Esophagus squamous epithelium (tissue), 5 donors: ENCODE measurements around the gene SECISBP2. TPM values are rescaled to one million over a fixed set of nuclear protein-coding genes. Genes with fewer than 3 reads are reported as not detected.
"Not testable (repeated sequence)": the region's sequence is repeated elsewhere in the genome, so short reads cannot be mapped to it uniquely, and the experiment has no call there.

Experiments used
- DNase-seq: peaks from one replicate; lab custom pipeline; 2025; lab: John Stamatoyannopoulos, UW
- H3K27ac ChIP-seq, 4 donors: fragments of 200-600 bp; sonication (generic); one replicate each; pipeline ENCODE4 v1.5.1; 2016 to 2019; ENCODE audit warnings: mild to moderate bottlenecking in 1 of 4
- H3K27me3 ChIP-seq, 4 donors: fragments of 200-600 bp; sonication (generic); 1 replicate in 3 of 4; 2 replicates in 1 of 4; pipeline versions ENCODE4 v1.5.1 to v1.6.0; 2017 to 2021; ENCODE audit warnings: antibody characterized with exemption in 1 of 4
- H3K36me3 ChIP-seq, 3 donors: fragments of 200-600 bp; sonication (generic); one replicate each; pipeline ENCODE4 v1.5.1; 2016 to 2019
- H3K4me1 ChIP-seq, 3 donors: fragments of 200-600 bp; sonication (generic); one replicate each; pipeline ENCODE4 v1.5.1; 2017 to 2019
- H3K4me3 ChIP-seq, 4 donors: fragments of 200-600 bp; sonication (generic); 1 replicate in 3 of 4; 2 replicates in 1 of 4; pipeline ENCODE4 v1.5.1; 2016 to 2019; ENCODE audit warnings: mild to moderate bottlenecking in 2 of 4, moderate library complexity in 1 of 4
- H3K9me3 ChIP-seq, 3 donors: fragments of 200-600 bp; sonication (generic); one replicate each; pipeline ENCODE4 v1.5.1; 2016 to 2019
- CTCF ChIP-seq, 6 experiments: fragments of 450-650 bp in 4 of 6; fragments of 200-600 bp in 2 of 6; sonication (generic) in 2 of 6; IDR thresholded peaks; one replicate each; pipeline ENCODE4 v1.5.1; 2016 to 2019; ENCODE audit warnings: antibody characterized with exemption in 6 of 6, mild to moderate bottlenecking in 4 of 6, moderate library complexity in 4 of 6
- POLR2A ChIP-seq, 4 donors: fragments of 450-650 bp; IDR thresholded peaks; one replicate each; pipeline ENCODE4 v1.6.1; 2017; ENCODE audit warnings: antibody characterized with exemption in 4 of 4, mild to moderate bottlenecking in 4 of 4, moderate library complexity in 3 of 4
- WGBS, 2 donors: methylation state at CpG; one replicate each; pipeline ENCODE4 v1.1.5; 2018; 5-methylcytosine and 5-hydroxymethylcytosine counted together
- intact Hi-C: fragments of 100-400 bp; cut with DNase I; formaldehyde crosslinking; loops from one replicate; pipeline ENCODE4 v1.15.0; 2022
- total RNA-seq, 4 donors: library from RNA; depleted of rRNA; stranded (reverse); fragments of >200 nt; gene quantifications; one replicate each; pipeline ENCODE4 v1.1.0, GENCODE V29; 2016
- donor health status: DM: yes; HTN: yes; CAD: no.

Gene SECISBP2
- total RNA-seq, 4 donors from 2014 or later = 23.1 to 50.9 (median 27.7) TPM

GRCh38 chr9:89367726-89368437 is 49.6 kb downstream of the SECISBP2 start:
- Histone ChIP-seq H3K27me3 (no peaks in the 10 kb centered on the region), H3K27ac (no peak overlapping the region), H3K4me3 (no peak overlapping the region), H3K9me3 (no peaks in the 10 kb centered on the region), H3K36me3 (peaks cover 0 to 12% (median 0%) of the 10 kb centered on the region in 3 donors), H3K4me1 (peaks cover 0 to 7% (median 0%) of the 10 kb centered on the region in 3 donors)
- DNase-seq = no peak
- WGBS, 2 donors = 74 to 84% methylated on average over 4 to 12 of the region's 14 CpGs
- no peak for TF ChIP-seq CTCF (IDR thresholded peaks at IDR 0.05)
- no peak for TF ChIP-seq POLR2A (IDR thresholded peaks at IDR 0.05)
- intact Hi-C loops = no loop called here

- no peaks in the 10 kb centered on the region for H3K27me3 ChIP-seq
- 100% methylated on average over 1 of the region's 7 CpGs; no CpG with 5 or more reads in 1 of the 2 donors for WGBS, 2 donors
- no peak overlapping the region for H3K4me3 ChIP-seq
- no peaks in the 10 kb centered on the region for H3K9me3 ChIP-seq
- no peak overlapping the region for H3K27ac ChIP-seq
- peaks cover 0 to 7% (median 0%) of the 10 kb centered on the region in 3 donors for H3K4me1 ChIP-seq
- no peak for DNase-seq
- H3K36me3 ChIP-seq = peaks cover 0 to 6% (median 0%) of the 10 kb centered on the region in 3 donors
- TF ChIP-seq CTCF (IDR thresholded peaks at IDR 0.05) (no peak), POLR2A (IDR thresholded peaks at IDR 0.05) (no peak)
- intact Hi-C loops = no loop called here
These were observed 50.2 kb downstream of the SECISBP2 start for GRCh38 chr9:89368550-89368949.

GRCh38 chr9:89368978-89369377 is 50.7 kb downstream of the SECISBP2 start:
- intact Hi-C loops = no loop called here
- no peak overlapping the region for H3K27ac ChIP-seq

DNA sequence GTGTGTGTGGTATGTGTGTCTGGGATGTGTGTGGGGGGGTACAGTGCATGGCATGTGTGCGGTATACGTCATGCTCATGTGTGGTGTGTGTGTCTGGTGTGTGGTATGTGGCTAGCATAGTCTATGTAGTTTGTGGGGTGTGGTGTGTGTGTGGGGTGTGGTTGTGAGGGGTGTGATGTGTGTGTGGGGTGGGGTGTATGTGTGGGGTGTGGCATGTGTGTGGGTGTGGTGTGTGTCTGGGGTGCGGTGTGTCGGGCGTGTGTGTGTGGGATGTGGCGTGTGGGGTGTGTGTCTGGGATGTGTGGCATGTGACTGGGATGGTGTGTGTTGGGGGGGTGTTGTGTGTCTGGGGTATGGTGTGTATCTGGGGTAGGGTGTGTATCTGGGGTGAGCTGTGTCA is 52.3 kb downstream of the SECISBP2 start:
- DNase-seq = no peak
- H3K27ac ChIP-seq = no peak overlapping the region
- H3K36me3 ChIP-seq = no peaks in the 10 kb centered on the region
- peaks cover 0 to 8% (median 6%) of the 10 kb centered on the region in 3 donors for H3K4me1 ChIP-seq
- WGBS, 2 donors = 79 to 82% methylated on average over 6 of the region's 6 CpGs
- no peak for TF ChIP-seq CTCF (IDR thresholded peaks at IDR 0.05)
- no peak for TF ChIP-seq POLR2A (IDR thresholded peaks at IDR 0.05)
- H3K27me3 ChIP-seq = no peaks in the 10 kb centered on the region
- intact Hi-C loops = no loop called here
- H3K9me3 ChIP-seq = no peaks in the 10 kb centered on the region
- no peak overlapping the region for H3K4me3 ChIP-seq

More at GRCh38 chr9:89368978-89369377, 50.7 kb downstream of the SECISBP2 start:
- H3K4me3 ChIP-seq = no peak overlapping the region
- DNase-seq = no peak
- H3K27me3 ChIP-seq = no peaks in the 10 kb centered on the region
- peaks cover 0 to 7% (median 0%) of the 10 kb centered on the region in 3 donors for H3K4me1 ChIP-seq
- H3K36me3 ChIP-seq = peaks cover 0 to 2% (median 0%) of the 10 kb centered on the region in 3 donors
- no peak for TF ChIP-seq POLR2A (IDR thresholded peaks at IDR 0.05)
- no peak for TF ChIP-seq CTCF (IDR thresholded peaks at IDR 0.05)
- no peaks in the 10 kb centered on the region for H3K9me3 ChIP-seq
- WGBS, 2 donors = 83% methylated on average over 7 of the region's 8 CpGs; no CpG with 5 or more reads in 1 of the 2 donors

GRCh38 chr9:89371791-89372190 is 53.5 kb downstream of the SECISBP2 start:
- WGBS, 2 donors = 66% methylated on average over 2 of the region's 5 CpGs; no CpG with 5 or more reads in 1 of the 2 donors
- H3K4me3 ChIP-seq, H3K4me1 ChIP-seq, intact Hi-C loops, H3K27me3 ChIP-seq, DNase-seq, H3K27ac ChIP-seq, H3K36me3 ChIP-seq, H3K9me3 ChIP-seq: not testable (repeated sequence)
